H9 (cell line): ENCODE results near the gene GPR108. TPM values are rescaled to one million over a fixed set of nuclear protein-coding genes. Genes with fewer than 3 reads are reported as not detected.

Experiments used
- DNase-seq: peaks from one replicate; pipeline ENCODE4 v3.0.0-alpha.2; 2017
- H2AFZ ChIP-seq: one replicate; pipeline ENCODE4 v1.6.1; 2013; ENCODE audit warnings: mild to moderate bottlenecking, low read length, control low read depth, moderate library complexity
- H2AK5ac ChIP-seq: 2 replicates; pipeline ENCODE4 v1.6.1; 2013; ENCODE audit warnings: low read length, control low read depth, mixed read lengths; ENCODE audit not compliant: insufficient read length
- H2BK120ac ChIP-seq: one replicate; pipeline ENCODE4 v1.6.1; 2013; ENCODE audit warnings: low read depth, mild to moderate bottlenecking, low read length, control low read depth, inconsistent platforms; ENCODE audit not compliant: poor library complexity, severe bottlenecking
- H2BK12ac ChIP-seq: 2 replicates; pipeline ENCODE4 v1.6.1; 2013; ENCODE audit warnings: low read length, control low read depth, mixed read lengths, low read depth; ENCODE audit not compliant: insufficient read length
- H2BK15ac ChIP-seq: 2 replicates; pipeline ENCODE4 v1.6.1; 2013; ENCODE audit warnings: low read depth, low read length, control low read depth
- H2BK20ac ChIP-seq: one replicate; pipeline ENCODE4 v1.6.1; 2013; ENCODE audit warnings: low read depth, mild to moderate bottlenecking, low read length, control low read depth, inconsistent platforms; ENCODE audit not compliant: poor library complexity, severe bottlenecking
- H2BK5ac ChIP-seq: 2 replicates; pipeline ENCODE4 v1.6.1; 2013; ENCODE audit warnings: low read length, control low read depth, mixed read lengths; ENCODE audit not compliant: insufficient read length
- H3K14ac ChIP-seq: 2 replicates; pipeline ENCODE4 v1.6.1; 2013; ENCODE audit warnings: low read length, control low read depth; ENCODE audit not compliant: insufficient read depth
- H3K18ac ChIP-seq: 2 replicates; pipeline ENCODE4 v1.6.1; 2013; ENCODE audit warnings: low read depth, mild to moderate bottlenecking, mixed read lengths, low read length, control low read depth; ENCODE audit not compliant: insufficient read length
- H3K23ac ChIP-seq: 2 replicates; pipeline ENCODE4 v1.6.1; 2013; ENCODE audit warnings: low read length, control low read depth, mixed read lengths, low read depth; ENCODE audit not compliant: insufficient read length
- H3K23me2 ChIP-seq: 2 replicates; pipeline ENCODE4 v1.6.1; 2013; ENCODE audit warnings: low read depth, mild to moderate bottlenecking, mixed read lengths, low read length, control low read depth; ENCODE audit not compliant: insufficient read length, poor library complexity, severe bottlenecking
- H3K27ac ChIP-seq: 2 replicates; pipeline ENCODE4 v1.5.1; 2013; ENCODE audit warnings: low read length, control low read depth, mixed read lengths, low read depth; ENCODE audit not compliant: insufficient read length
- H3K27me3 ChIP-seq: 2 replicates; pipeline ENCODE4 v1.6.1; 2013; ENCODE audit warnings: low read length, control low read depth, inconsistent platforms; ENCODE audit not compliant: insufficient read depth
- H3K4ac ChIP-seq: 2 replicates; pipeline ENCODE4 v1.6.1; 2013; ENCODE audit warnings: low read depth, mild to moderate bottlenecking, control low read depth, inconsistent platforms, low read length, moderate library complexity
- H3K4me1 ChIP-seq: 2 replicates; pipeline ENCODE4 v1.6.1; 2013; ENCODE audit warnings: low read length, control low read depth, inconsistent platforms; ENCODE audit not compliant: insufficient read depth
- H3K4me2 ChIP-seq: 2 replicates; pipeline ENCODE4 v1.6.1; 2013; ENCODE audit warnings: low read length, control low read depth, mixed read lengths; ENCODE audit not compliant: insufficient read length, insufficient read depth
- H3K56ac ChIP-seq: 2 replicates; pipeline ENCODE4 v1.6.1; 2013; ENCODE audit warnings: low read depth, mild to moderate bottlenecking, mixed read lengths, low read length, control low read depth; ENCODE audit not compliant: insufficient read length
- H3K79me1 ChIP-seq: 2 replicates; pipeline ENCODE4 v1.6.1; 2013; ENCODE audit warnings: low read depth, mild to moderate bottlenecking, moderate library complexity, low read length, control low read depth, inconsistent platforms; ENCODE audit not compliant: insufficient read depth, poor library complexity, severe bottlenecking
- H3K79me2 ChIP-seq: 2 replicates; pipeline ENCODE4 v1.6.1; 2013; ENCODE audit warnings: low read length, control low read depth, inconsistent platforms; ENCODE audit not compliant: insufficient read depth
- H3K9ac ChIP-seq: 2 replicates; pipeline ENCODE4 v1.6.1; 2013; ENCODE audit warnings: low read length, control low read depth, mixed read lengths; ENCODE audit not compliant: insufficient read length; ENCODE audit errors: extremely low read depth
- H3K9me3 ChIP-seq: one replicate; pipeline ENCODE4 v1.6.1; 2013; ENCODE audit warnings: low read depth, low read length, inconsistent platforms; ENCODE audit not compliant: control insufficient read depth
- H3T11ph ChIP-seq: one replicate; pipeline ENCODE4 v1.6.1; 2013; ENCODE audit warnings: mild to moderate bottlenecking, low read length, control low read depth, inconsistent platforms
- H4K20me1 ChIP-seq: one replicate; pipeline ENCODE4 v1.6.1; 2013; ENCODE audit not compliant: control insufficient read depth, insufficient read length, insufficient read depth
- H4K5ac ChIP-seq: 2 replicates; pipeline ENCODE4 v1.6.1; 2013; ENCODE audit warnings: low read depth, mild to moderate bottlenecking, mixed read lengths, low read length, control low read depth; ENCODE audit not compliant: insufficient read length
- H4K8ac ChIP-seq: replicated peaks from 2 replicates; pipeline ENCODE4 v1.6.1; 2013; ENCODE audit warnings: low read length, control low read depth, mixed read lengths, low read depth; ENCODE audit not compliant: insufficient read length
- H4K91ac ChIP-seq: 2 replicates; pipeline ENCODE4 v1.6.1; 2013; ENCODE audit warnings: low read depth, mild to moderate bottlenecking, moderate library complexity, mixed read lengths, low read length, control low read depth; ENCODE audit not compliant: insufficient read length
- H3K27ac Mint-ChIP-seq, 3 experiments: 2 replicates in 2 of 3; 3 replicates in 1 of 3; pipeline ENCODE4 v1.8.0; 2020 to 2021; ENCODE audit warnings: mixed read lengths in 3 of 3, mild to moderate bottlenecking in 1 of 3, moderate library complexity in 1 of 3
- H3K27me3 Mint-ChIP-seq: 2 replicates; pipeline ENCODE4 v1.8.0; 2021; ENCODE audit warnings: low read depth, mild to moderate bottlenecking, moderate library complexity, mixed read lengths
- H3K36me3 Mint-ChIP-seq, 3 experiments: 2 replicates in 2 of 3; 3 replicates in 1 of 3; pipeline ENCODE4 v1.8.0; 2020 to 2021; ENCODE audit warnings: low read depth in 3 of 3, mixed read lengths in 3 of 3; ENCODE audit not compliant: insufficient read depth in 1 of 3
- H3K4me1 Mint-ChIP-seq, 2 experiments: 2 replicates each; pipeline ENCODE4 v1.8.0; 2020; ENCODE audit warnings: mixed read lengths in 2 of 2
- H3K4me3 Mint-ChIP-seq, 2 experiments: 2 replicates in 1 of 2; 3 replicates in 1 of 2; pipeline ENCODE4 v1.8.0; 2020 to 2021; ENCODE audit warnings: mild to moderate bottlenecking in 2 of 2, mixed read lengths in 2 of 2, moderate library complexity in 1 of 2
- H3K9me3 Mint-ChIP-seq, 2 experiments: 2 replicates in 1 of 2; 3 replicates in 1 of 2; pipeline ENCODE4 v1.8.0; 2020; ENCODE audit warnings: mild to moderate bottlenecking in 2 of 2, mixed read lengths in 2 of 2, moderate library complexity in 1 of 2
- WGBS: extraction: QIAGEN DNeasy Blood & Tissue Kit; methylation state at CpG from one replicate; pipeline ENCODE4 v1.1.7; 2013; ENCODE audit warnings: missing lambda C conversion rate, low lambda C conversion rate, mixed read lengths; ENCODE audit not compliant: insufficient read length; ENCODE audit errors: extremely low coverage; 5-methylcytosine and 5-hydroxymethylcytosine counted together
- total RNA-seq: library from RNA; stranded (reverse); gene quantifications from 2 replicates; pipeline ENCODE4 v1.2.1, GENCODE V29; 2021
- TF ChIP-seq, protein P1 (sequence below): fragments of 200-600 bp; sonication (generic); conservative IDR thresholded peaks from 3 replicates; pipeline ENCODE4 v1.8.0; 2021; ENCODE audit warnings: antibody characterized with exemption, mild to moderate bottlenecking

GPR108 gene
- total RNA-seq, 1 experiment from 2014 or later: 38.2 TPM

DNA sequence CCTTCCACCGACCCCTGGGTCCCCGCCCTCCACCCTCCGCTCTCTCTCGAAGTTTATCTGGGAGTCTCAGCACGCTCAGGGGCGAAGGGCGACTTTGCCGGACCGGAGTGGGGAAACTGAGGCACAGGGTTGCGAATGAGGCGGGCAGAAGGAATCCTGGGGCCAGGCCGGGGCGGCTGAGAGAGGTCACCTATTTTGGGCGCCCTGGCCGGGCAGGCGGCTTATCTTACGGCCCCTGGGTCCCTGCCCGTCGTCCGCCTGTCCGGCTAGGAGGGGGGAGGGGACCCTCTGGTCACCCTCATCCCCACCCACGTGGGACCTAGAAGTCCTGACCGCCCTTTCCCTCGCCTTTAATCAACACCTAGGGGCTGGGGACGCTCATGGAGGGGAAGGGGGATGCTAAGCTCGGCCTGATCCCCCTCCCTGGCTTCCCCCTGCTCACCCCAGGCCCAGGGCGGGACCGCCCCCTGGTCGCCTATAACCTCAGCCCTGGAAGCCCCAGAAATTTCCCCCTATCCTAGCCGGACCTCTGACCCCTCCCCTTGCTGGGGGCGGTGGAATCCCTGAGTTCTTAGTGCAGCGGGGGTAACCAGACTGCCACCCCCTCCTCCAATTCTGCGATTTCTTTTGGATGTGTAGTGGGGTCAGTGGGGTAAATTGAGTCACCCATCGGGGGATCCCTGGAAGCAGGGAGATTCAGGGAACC lies 2.7 kb upstream of the GPR108 start:
- Histone ChIP-seq H2BK15ac (no peak overlapping the region), H3K4ac (no peak overlapping the region), H4K5ac (no peak overlapping the region), H4K91ac (no peak overlapping the region), H3K79me1 (no peaks in the 10 kb centered on the region), H4K20me1 (no peaks in the 10 kb centered on the region), H3T11ph (no peak overlapping the region), H2BK12ac (no peak overlapping the region), H2AK5ac (no peak overlapping the region), H3K18ac (peak overlapping the region; percentile 59), H2AFZ (no peak overlapping the region), H3K4me2 (peak overlapping the region; percentile 42), H3K9me3 (no peaks in the 10 kb centered on the region), H3K23me2 (peaks cover 25% of the 10 kb centered on the region), H3K79me2 (no peaks in the 10 kb centered on the region; the same call in 1 of the 2 replicates), H3K14ac (peak overlapping the region; percentile 51), H3K56ac (no peak overlapping the region), H3K4me1 (peaks cover 12% of the 10 kb centered on the region), H2BK5ac (no peak overlapping the region), H3K23ac (no peak overlapping the region), H3K27ac (no peak overlapping the region), H2BK120ac (no peak overlapping the region), H4K8ac (no peak overlapping the region), H3K27me3 (no peaks in the 10 kb centered on the region), H3K9ac (peak overlapping the region; percentile 56), H2BK20ac (no peak overlapping the region)
- TF ChIP-seq, protein P1, sequence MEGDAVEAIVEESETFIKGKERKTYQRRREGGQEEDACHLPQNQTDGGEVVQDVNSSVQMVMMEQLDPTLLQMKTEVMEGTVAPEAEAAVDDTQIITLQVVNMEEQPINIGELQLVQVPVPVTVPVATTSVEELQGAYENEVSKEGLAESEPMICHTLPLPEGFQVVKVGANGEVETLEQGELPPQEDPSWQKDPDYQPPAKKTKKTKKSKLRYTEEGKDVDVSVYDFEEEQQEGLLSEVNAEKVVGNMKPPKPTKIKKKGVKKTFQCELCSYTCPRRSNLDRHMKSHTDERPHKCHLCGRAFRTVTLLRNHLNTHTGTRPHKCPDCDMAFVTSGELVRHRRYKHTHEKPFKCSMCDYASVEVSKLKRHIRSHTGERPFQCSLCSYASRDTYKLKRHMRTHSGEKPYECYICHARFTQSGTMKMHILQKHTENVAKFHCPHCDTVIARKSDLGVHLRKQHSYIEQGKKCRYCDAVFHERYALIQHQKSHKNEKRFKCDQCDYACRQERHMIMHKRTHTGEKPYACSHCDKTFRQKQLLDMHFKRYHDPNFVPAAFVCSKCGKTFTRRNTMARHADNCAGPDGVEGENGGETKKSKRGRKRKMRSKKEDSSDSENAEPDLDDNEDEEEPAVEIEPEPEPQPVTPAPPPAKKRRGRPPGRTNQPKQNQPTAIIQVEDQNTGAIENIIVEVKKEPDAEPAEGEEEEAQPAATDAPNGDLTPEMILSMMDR: no peak
- Mint-ChIP-seq H3K36me3 (peaks cover 22 to 28% (median 27%) of the 10 kb centered on the region in 3 experiments), H3K4me1 (peaks cover 56 to 69% of the 10 kb centered on the region in 2 experiments), H3K27ac (peak overlapping the region in 1 of 3 experiments; percentile 85; a peak in 2 of 7 replicates), H3K4me3 (peak overlapping the region; percentile 84 to 92), H3K27me3 (no peaks in the 10 kb centered on the region), H3K9me3 (no peaks in the 10 kb centered on the region)
- DNase-seq: peak; percentile 62
- no CpG with 5 or more reads among the region's 34 CpGs for WGBS
